NCI-H345 treated with DMSO at 0.1 percent for 48 hours (cell line): ENCODE data around the gene CST11.
A peak's percentile ranks its signal among the peaks of the same experiment; 100 is the strongest.

Experiments
- DNase-seq: peaks from one replicate; lab custom pipeline; 2025; ENCODE audit not compliant: unreplicated experiment; lab: John Stamatoyannopoulos, UW

Gene CST11

GRCh38 chr20:23420943-23421931 lies 31.4 kb downstream of the CST11 start, which contains the start of gene NAPB:
NAPB (minus strand) TSS chr20:23421488; CDS start chr20:23421402, 86 bp downstream.
- DNase-seq: peak; percentile 97

GRCh38 chr20:23419995-23420901 lies 32.4 kb downstream of the CST11 start:
- peak; percentile 39 for DNase-seq

GRCh38 chr20:23419657-23419994 lies 33.0 kb downstream of the CST11 start:
- DNase-seq: no peak

- DNase-seq: no peak
Measured at GRCh38 chr20:23417861-23418260, 34.8 kb downstream of the CST11 start.

GRCh38 chr20:23415959-23416583 lies 36.6 kb downstream of the CST11 start:
- DNase-seq: no peak

GRCh38 chr20:23415555-23415954 lies 37.1 kb downstream of the CST11 start:
- DNase-seq: no peak

GRCh38 chr20:23414526-23415188 lies 38.0 kb downstream of the CST11 start:
- no peak for DNase-seq

GRCh38 chr20:23413862-23414422 lies 38.7 kb downstream of the CST11 start:
- no peak for DNase-seq

- no peak for DNase-seq
Measured at GRCh38 chr20:23412026-23412425, 40.6 kb downstream of the CST11 start.

GRCh38 chr20:23410916-23411695 lies 41.6 kb downstream of the CST11 start:
- no peak for DNase-seq

GRCh38 chr20:23409800-23410199 lies 42.9 kb downstream of the CST11 start:
- no peak for DNase-seq

GRCh38 chr20:23408957-23409356 lies 43.7 kb downstream of the CST11 start:
- DNase-seq: no peak

- DNase-seq: no peak
Measured at GRCh38 chr20:23407781-23408464, 44.8 kb downstream of the CST11 start.

GRCh38 chr20:23406880-23407279 lies 45.8 kb downstream of the CST11 start:
- no peak for DNase-seq

GRCh38 chr20:23404196-23404595 lies 48.5 kb downstream of the CST11 start:
- DNase-seq: no peak

GRCh38 chr20:23403751-23404150 lies 48.9 kb downstream of the CST11 start:
- no peak for DNase-seq

- no peak for DNase-seq
Measured at GRCh38 chr20:23401051-23401450, 51.6 kb downstream of the CST11 start.
